Activated T-cell treated with anti-CD3 and anti-CD28 coated beads, Interleukin-2, amount 50 U/mL, for 72 hours (primary cell): Measurements from ENCODE around the gene SPECC1. TPM values are rescaled to one million over a fixed set of nuclear protein-coding genes. Genes with fewer than 3 reads are reported as not detected.
"Not testable (repeated sequence)": the region's sequence is repeated elsewhere in the genome, so short reads cannot be mapped to it uniquely, and the experiment has no call there.

Experiments used
- ATAC-seq, 2 donors: fragments of 150-1000 bp; cut with Tn5 transposase; replicated peaks in 1 of 2; 2 replicates each; pipeline ENCODE4 v1.10.0; 2021; ENCODE audit warnings: moderate library complexity in 2 of 2, mild to moderate bottlenecking in 1 of 2
- DNase-seq, 2 donors: peaks; one replicate each; pipeline ENCODE4 v3.0.0; 2021 to 2022; ENCODE audit warnings: mixed read lengths in 1 of 2
- H3K27ac Mint-ChIP-seq: one replicate; pipeline ENCODE4 v1.8.0; 2022; ENCODE audit warnings: mild to moderate bottlenecking, moderate library complexity, mixed read lengths
- H3K27me3 Mint-ChIP-seq: one replicate; pipeline ENCODE4 v1.8.0; 2022; ENCODE audit warnings: low read depth, mixed read lengths
- H3K36me3 Mint-ChIP-seq, 2 donors: one replicate each; pipeline ENCODE4 v1.8.0; 2022; ENCODE audit warnings: mixed read lengths in 2 of 2, mild to moderate bottlenecking in 1 of 2; ENCODE audit not compliant: insufficient read depth in 2 of 2
- H3K4me1 Mint-ChIP-seq: one replicate; pipeline ENCODE4 v1.8.0; 2022; ENCODE audit warnings: low read depth, mixed read lengths
- H3K4me3 Mint-ChIP-seq, 2 donors: one replicate each; pipeline ENCODE4 v1.8.0; 2022; ENCODE audit warnings: mild to moderate bottlenecking in 2 of 2, mixed read lengths in 2 of 2, moderate library complexity in 2 of 2
- H3K9me3 Mint-ChIP-seq, 2 donors: one replicate each; pipeline ENCODE4 v1.8.0; 2022; ENCODE audit warnings: mixed read lengths in 2 of 2
- total RNA-seq, 2 donors: library from RNA; stranded (reverse); gene quantifications; one replicate each; pipeline ENCODE4 v1.2.3, GENCODE V29; 2022

The SPECC1 gene
- total RNA-seq, 2 donors from 2014 or later, result 10.3 to 12.9 TPM

- no peak overlapping the region for H3K27ac Mint-ChIP-seq
- H3K4me3 Mint-ChIP-seq, result no peak overlapping the region
- H3K36me3 Mint-ChIP-seq, result no peaks in the 10 kb centered on the region
- peaks cover 0 to 1% of the 10 kb centered on the region in 2 donors for H3K9me3 Mint-ChIP-seq
- H3K4me1 Mint-ChIP-seq, result no peaks in the 10 kb centered on the region
- no peaks in the 10 kb centered on the region for H3K27me3 Mint-ChIP-seq
- DNase-seq (no peak), ATAC-seq (no peak)
Measured at GRCh38 chr17:20151174-20151573, 142.0 kb downstream of the SPECC1 start.

- no peaks in the 10 kb centered on the region for H3K36me3 Mint-ChIP-seq
- no peak for DNase-seq
Measured at GRCh38 chr17:20153231-20153630, 144.1 kb downstream of the SPECC1 start.

DNA sequence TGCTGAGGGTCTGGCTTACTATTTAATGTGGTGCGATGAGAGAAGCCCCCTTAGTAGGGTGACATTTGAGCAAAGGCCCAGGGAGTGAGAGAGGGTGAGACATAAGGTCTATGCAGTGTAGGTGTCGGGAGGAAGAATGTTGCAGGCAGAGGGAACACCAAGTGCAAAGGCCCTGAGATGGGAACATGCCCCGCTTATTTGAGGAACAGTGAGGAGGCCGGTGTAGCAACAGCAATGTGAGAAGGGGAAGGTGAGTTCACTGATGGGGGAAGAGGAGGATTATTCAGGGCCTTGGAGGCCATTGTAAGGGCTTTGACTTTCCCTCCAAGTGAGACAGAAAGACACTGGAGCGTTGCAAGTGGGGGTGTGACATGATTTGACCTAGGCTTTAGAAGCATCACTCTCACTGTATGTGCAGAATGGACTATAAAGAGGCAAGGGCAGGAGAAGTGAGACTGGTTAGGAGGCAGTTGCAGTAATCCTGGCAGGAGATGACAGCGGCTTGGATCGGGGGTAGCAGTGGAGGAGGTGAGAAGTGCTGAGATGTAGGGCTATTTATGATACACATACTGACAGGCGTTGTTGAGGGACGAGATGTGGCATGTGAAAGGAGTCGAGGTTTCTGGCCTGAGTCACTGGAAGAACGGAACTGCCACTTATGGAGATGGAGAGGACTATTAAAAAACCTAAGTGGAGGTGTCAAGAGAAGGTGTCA, 145.3 kb downstream of the SPECC1 start:
- no peaks in the 10 kb centered on the region for H3K4me1 Mint-ChIP-seq
- no peak overlapping the region for H3K27ac Mint-ChIP-seq
- H3K27me3 Mint-ChIP-seq, result peaks cover 5% of the 10 kb centered on the region
- H3K4me3 Mint-ChIP-seq, result no peak overlapping the region
- H3K36me3 Mint-ChIP-seq, result no peaks in the 10 kb centered on the region
- ATAC-seq (no peak), DNase-seq (peak; percentile 7 to 9)
- no peaks in the 10 kb centered on the region for H3K9me3 Mint-ChIP-seq

More at GRCh38 chr17:20153231-20153630, 144.1 kb downstream of the SPECC1 start:
- Mint-ChIP-seq H3K27ac (no peak overlapping the region), H3K9me3 (no peaks in the 10 kb centered on the region), H3K27me3 (peaks cover 5% of the 10 kb centered on the region), H3K4me1 (no peaks in the 10 kb centered on the region), H3K4me3 (no peak overlapping the region)
- no peak for ATAC-seq

DNA sequence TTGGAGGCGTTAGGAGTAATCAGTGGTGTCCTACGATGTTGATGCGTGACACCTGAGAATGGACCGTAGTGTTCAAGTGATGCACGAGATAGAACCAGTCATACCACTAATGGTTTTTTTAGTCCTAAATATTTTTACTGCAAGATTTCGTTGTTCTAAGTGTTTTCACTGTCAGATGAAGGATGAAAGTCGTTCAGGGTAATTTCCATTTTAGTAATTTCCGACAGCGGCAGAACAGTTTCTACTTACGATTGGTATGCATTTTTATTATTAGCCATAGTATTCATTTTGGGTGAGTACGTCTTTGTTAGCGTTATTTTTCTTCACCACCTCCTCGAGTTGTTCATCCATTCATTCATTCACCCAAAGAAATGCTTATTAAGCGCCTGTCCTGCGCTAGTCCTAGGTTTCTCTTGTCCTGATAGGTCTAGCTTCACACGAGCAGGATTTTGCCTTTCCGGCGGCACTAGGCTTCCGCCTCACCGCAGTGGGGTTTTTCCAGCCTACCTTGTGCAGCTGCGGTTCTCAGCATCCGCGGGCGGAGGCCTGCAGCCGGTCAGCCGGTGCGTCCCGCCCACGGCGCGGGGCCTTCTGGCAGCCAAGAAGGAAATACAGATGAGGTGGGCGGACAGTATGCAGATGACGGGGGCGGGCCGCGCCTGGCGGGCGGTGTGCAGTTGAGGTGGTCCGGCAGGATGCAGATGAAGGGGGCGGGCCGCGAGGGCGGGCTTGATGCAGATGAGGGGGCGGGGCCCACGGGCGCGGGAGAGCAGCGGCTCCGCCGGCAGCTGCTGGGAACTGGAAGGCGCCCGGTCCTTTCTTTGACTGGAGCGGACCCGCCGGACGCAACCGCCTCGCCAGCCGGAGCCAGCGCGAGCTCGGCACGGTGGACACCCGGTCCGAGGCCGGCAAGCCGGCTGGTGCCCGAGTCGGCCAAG, 146.4 kb downstream of the SPECC1 start:
- ATAC-seq (peak; percentile 95), DNase-seq (peak; percentile 98)
- Mint-ChIP-seq H3K27me3 (peaks cover 5% of the 10 kb centered on the region), H3K36me3 (no peaks in the 10 kb centered on the region), H3K4me1 (no peaks in the 10 kb centered on the region), H3K9me3 (no peaks in the 10 kb centered on the region), H3K4me3 (no peak overlapping the region), H3K27ac (no peak overlapping the region)

GRCh38 chr17:20156196-20157000, 147.2 kb downstream of the SPECC1 start:
- Mint-ChIP-seq H3K27ac (no peak overlapping the region), H3K9me3 (no peaks in the 10 kb centered on the region), H3K4me3 (peak overlapping the region; percentile 83 to 90), H3K36me3 (no peaks in the 10 kb centered on the region), H3K4me1 (no peaks in the 10 kb centered on the region), H3K27me3 (peaks cover 5% of the 10 kb centered on the region)
- DNase-seq, result peak; percentile 38 to 54
- ATAC-seq, result peak; percentile 33 to 36

- DNase-seq (no peak), ATAC-seq (no peak)
- Mint-ChIP-seq H3K27ac (no peak overlapping the region), H3K36me3 (no peaks in the 10 kb centered on the region), H3K27me3 (peaks cover 5% of the 10 kb centered on the region), H3K9me3 (no peaks in the 10 kb centered on the region), H3K4me3 (peak overlapping the region; percentile 83 to 90), H3K4me1 (no peaks in the 10 kb centered on the region)
Measured at GRCh38 chr17:20157001-20157310, 147.8 kb downstream of the SPECC1 start.

GRCh38 chr17:20158580-20158979, 149.4 kb downstream of the SPECC1 start:
- no peak overlapping the region for H3K27ac Mint-ChIP-seq
- H3K4me3 Mint-ChIP-seq, result no peak overlapping the region
- no peaks in the 10 kb centered on the region for H3K4me1 Mint-ChIP-seq
- ATAC-seq (no peak), DNase-seq (no peak)
- no peaks in the 10 kb centered on the region for H3K9me3 Mint-ChIP-seq
- peaks cover 5% of the 10 kb centered on the region for H3K27me3 Mint-ChIP-seq
- H3K36me3 Mint-ChIP-seq, result no peaks in the 10 kb centered on the region

DNA sequence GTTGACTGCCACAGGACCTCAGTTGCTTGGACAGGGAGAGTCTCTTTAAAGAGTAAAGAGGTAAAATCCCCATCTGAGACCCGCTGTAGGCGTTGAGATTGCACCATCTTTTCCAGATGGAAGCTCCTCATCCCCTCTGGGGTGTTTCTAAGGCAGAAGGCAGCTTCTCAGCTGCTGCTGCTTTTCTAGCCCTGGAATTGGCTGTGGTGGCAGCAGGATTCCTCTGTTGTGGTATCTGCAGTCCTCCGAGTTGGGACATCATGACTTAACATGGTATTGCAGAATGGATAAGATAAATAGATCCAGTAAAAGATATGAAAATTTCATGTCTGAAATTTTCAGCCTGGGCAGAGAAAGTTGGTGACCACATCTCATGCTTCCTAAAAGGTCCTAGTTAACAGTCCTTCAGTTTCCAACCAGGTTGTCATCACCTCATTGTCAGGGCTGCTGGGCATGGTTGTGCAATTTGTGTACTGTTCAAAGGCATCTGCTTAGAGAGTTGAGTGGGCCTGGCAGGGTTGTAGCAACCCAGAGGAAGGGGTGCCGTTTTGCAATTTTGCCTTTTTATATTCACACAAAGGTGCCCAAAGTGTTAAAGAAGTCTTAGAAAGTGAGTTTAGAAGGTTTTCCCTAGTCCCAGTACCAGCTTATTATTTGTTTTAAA, 150.4 kb downstream of the SPECC1 start:
- Mint-ChIP-seq H3K4me3 (no peak overlapping the region), H3K36me3 (no peaks in the 10 kb centered on the region), H3K4me1 (no peaks in the 10 kb centered on the region), H3K27me3 (peaks cover 5% of the 10 kb centered on the region), H3K27ac (no peak overlapping the region), H3K9me3 (no peaks in the 10 kb centered on the region)
- DNase-seq, result no peak
- ATAC-seq, result no peak

GRCh38 chr17:20165516-20165915, 156.4 kb downstream of the SPECC1 start:
- H3K9me3 Mint-ChIP-seq, H3K36me3 Mint-ChIP-seq, DNase-seq, H3K27ac Mint-ChIP-seq, H3K27me3 Mint-ChIP-seq, H3K4me3 Mint-ChIP-seq, ATAC-seq, H3K4me1 Mint-ChIP-seq: not testable (repeated sequence)

- Mint-ChIP-seq H3K27ac (no peak overlapping the region), H3K4me1 (no peaks in the 10 kb centered on the region), H3K9me3 (no peaks in the 10 kb centered on the region), H3K36me3 (no peaks in the 10 kb centered on the region), H3K4me3 (no peak overlapping the region), H3K27me3 (no peaks in the 10 kb centered on the region)
- no peak for DNase-seq
- no peak for ATAC-seq
Measured at GRCh38 chr17:20170085-20170484, 160.9 kb downstream of the SPECC1 start.

DNA sequence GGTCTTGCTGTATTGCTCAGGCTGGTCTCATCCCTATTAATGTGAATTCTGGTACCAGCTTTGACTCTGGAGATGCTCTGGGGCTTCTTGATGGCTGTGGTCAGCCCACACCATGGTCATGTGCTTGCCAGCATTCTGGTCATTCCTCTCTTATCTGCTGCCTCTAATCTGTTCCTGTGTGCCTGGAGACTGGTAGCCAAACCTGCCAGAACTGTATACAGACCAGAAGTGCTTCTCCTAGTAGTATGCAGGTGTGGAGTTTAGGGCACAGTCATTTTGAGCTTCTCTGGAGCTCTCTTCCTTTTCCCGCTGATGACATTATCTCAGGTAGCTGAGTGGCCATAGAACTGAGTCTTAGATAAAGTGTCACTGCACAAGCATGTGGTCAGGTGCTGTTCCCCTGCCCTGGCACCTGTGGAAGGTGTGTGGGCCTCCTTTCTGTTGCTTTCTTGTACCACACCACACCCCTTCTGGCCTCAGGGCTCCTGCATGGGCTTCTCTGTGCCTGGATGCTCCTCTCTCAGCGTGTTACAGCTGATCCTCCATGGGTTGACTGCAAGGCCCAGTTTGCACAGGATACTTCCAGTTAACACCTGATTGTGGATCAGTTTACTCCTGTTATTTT, 162.7 kb downstream of the SPECC1 start:
- Mint-ChIP-seq H3K36me3 (no peaks in the 10 kb centered on the region), H3K27ac (no peak overlapping the region), H3K4me3 (no peak overlapping the region), H3K27me3 (no peaks in the 10 kb centered on the region), H3K9me3 (no peaks in the 10 kb centered on the region), H3K4me1 (no peaks in the 10 kb centered on the region)
- no peak for DNase-seq
- no peak for ATAC-seq

DNA sequence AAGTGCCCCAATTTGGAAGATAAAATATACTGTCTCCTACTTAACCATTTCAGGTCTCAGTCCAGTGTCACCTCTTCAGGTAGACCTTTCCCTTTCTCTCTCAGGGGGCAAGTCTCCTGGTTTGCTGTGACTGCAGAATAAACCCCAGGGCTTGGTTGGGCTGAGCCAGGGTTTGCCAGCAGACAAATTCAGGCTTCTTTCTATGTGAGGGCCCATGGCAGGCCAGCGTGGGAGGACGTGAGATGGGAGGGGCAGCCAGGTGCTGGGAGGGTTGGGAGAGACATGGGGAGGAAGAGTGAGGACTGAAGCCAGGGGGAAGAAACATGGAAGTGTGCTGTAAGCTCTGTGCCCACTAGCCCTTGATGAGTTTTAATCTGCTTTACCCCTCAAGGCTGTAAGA, 163.2 kb downstream of the SPECC1 start:
- no peak overlapping the region for H3K27ac Mint-ChIP-seq
- H3K4me3 Mint-ChIP-seq, result no peak overlapping the region
- ATAC-seq (no peak), DNase-seq (no peak)
- H3K27me3 Mint-ChIP-seq, result no peaks in the 10 kb centered on the region
- no peaks in the 10 kb centered on the region for H3K36me3 Mint-ChIP-seq
- no peaks in the 10 kb centered on the region for H3K9me3 Mint-ChIP-seq
- no peaks in the 10 kb centered on the region for H3K4me1 Mint-ChIP-seq
